T follicular helper cell (primary cell): ENCODE data around the gene OLFML3.
"Not testable (repeated sequence)": the region's sequence is repeated elsewhere in the genome, so short reads cannot be mapped to it uniquely, and the experiment has no call there.

Experiments used
- DNase-seq: peaks from one replicate; pipeline ENCODE4 v3.0.0-alpha.2; 2020; ENCODE audit warnings: low read depth
- total RNA-seq, 2 experiments: gene quantifications; one replicate each; lab custom pipeline; 2026; lab: John Stamatoyannopoulos, UW

The OLFML3 gene, protein sequence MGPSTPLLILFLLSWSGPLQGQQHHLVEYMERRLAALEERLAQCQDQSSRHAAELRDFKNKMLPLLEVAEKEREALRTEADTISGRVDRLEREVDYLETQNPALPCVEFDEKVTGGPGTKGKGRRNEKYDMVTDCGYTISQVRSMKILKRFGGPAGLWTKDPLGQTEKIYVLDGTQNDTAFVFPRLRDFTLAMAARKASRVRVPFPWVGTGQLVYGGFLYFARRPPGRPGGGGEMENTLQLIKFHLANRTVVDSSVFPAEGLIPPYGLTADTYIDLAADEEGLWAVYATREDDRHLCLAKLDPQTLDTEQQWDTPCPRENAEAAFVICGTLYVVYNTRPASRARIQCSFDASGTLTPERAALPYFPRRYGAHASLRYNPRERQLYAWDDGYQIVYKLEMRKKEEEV
- 0.22 to 0.84 reads per million in 2 experiments for total RNA-seq

DNA sequence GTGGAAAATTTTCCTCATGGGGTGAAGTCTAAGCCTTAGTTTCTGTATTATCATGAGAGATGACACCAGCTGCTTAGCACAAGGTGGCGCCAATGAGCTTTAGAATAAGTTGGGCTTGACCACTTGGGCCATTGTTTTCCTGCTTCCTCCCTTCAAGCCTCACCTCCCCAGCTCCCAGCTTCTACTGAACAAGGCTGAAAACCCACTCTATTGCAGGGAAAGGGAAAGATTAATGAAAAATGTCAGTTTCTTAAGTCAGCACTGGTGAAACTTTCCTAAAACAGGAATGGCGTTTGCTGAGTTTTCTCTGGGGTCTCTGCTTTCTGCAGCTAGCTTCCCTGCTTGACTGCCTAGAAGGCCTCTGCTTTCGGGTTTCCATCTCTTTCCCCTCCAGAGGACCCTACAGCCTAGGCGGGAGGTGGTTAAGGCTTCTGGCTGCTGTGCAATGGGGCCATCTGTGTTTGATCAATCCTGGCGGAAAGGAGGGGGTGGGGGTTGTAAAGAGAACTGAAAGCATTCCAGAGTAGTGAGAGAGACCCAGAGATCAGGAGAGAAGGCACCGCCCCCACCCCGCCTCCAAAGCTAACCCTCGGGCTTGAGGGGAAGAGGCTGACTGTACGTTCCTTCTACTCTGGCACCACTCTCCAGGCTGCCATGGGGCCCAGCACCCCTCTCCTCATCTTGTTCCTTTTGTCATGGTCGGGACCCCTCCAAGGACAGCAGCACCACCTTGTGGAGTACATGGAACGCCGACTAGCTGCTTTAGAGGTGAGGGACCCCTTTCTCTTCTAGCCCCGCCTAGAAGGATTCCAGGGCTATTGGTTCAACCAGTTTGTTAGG lies at the start of gene OLFML3:
TSS of gene OLFML3 (plus strand) at position 612 of the 840 bp plus-strand sequence. CDS start at position 655, 43 bp downstream.
- DNase-seq: peak; percentile 21

DNA sequence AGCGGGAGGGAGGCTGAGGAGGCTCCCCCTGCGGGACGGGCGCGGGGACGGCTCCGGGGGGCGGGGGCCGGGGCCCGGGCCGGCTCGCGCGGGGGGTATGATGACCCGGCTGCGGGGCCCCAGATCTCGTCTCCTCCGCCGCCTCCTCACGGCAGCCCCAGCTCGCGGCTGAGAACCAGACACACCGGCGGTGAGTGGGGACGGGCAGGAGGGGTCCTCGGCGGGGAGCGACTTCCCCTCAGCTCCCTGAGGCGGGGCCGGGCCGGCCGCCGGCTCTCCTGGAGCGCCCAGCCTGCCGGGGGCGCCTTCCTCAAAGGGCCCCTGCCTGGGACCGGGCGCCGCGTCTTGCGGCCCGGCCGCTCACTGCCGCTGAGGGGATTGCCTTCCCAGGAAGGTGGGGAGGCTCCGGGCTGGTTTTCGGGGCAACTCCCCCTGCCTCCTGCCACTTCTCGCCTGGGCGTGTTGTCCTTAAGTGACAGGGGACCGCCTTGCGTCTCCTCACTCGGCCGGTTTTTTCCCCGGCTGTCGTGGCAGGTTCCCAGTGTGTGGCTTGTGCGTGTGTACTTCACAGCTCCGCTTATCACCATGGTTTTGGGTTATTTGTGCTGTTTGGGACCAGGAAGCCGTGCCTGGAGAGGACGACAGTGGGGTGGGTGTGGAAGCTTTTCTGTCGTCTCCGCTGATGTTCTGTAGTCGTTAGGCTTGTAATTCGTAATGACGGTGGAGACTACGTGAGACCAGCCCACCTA lies 49.4 kb upstream of the OLFML3 start:
- DNase-seq: peak; percentile 69

DNA sequence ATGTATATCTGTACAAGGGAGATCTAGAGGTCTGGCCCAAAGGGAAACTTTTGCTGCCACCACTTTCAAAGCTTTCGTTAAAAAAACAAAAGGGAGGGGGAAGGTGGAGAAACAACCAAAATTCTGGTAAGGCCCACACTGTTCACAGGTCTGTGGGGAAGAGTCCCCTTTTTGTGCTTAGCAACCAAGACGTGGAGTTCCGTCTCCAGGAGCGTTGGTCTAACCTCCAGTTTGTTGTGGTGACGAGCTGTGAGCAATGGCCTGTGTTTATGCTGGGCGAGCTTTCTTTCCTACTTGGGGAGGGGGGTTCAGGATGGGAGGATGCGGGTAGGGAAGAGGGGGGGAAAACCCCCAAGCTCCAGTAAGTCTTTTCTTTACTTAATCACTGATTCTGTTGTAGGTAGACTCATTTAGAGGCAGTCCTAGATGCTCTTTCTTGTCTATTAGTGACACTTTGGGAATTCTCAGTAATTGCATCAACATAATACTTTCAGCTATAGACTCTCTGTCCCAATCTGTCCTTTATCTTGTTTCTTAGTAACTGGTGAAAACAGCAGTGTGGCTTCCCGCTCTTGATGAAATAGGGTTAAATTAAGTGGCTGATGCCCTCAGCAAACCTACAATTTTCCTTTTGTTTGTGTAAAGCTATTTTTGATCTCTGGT lies 48.6 kb upstream of the OLFML3 start:
- peak; percentile 68 for DNase-seq

DNA sequence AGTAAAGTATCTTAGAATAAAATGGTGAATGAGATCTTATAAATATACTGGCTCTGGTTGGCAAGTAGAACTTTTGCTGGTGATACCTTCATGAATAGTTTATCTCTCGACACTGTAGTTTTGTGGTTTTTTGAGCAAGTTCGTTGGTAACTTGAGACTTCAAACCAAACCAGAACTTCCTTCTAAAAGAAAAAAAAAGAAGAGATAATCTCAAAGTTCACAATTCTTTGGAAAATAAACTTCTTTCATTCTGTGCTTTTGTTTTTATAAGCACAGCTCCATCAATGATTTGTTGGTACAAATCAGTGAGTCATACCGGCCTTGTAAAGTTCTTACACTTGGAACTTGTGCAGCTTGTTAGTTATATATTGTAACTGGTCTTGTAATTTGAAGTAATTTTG lies 47.8 kb upstream of the OLFML3 start:
- no peak for DNase-seq

DNA sequence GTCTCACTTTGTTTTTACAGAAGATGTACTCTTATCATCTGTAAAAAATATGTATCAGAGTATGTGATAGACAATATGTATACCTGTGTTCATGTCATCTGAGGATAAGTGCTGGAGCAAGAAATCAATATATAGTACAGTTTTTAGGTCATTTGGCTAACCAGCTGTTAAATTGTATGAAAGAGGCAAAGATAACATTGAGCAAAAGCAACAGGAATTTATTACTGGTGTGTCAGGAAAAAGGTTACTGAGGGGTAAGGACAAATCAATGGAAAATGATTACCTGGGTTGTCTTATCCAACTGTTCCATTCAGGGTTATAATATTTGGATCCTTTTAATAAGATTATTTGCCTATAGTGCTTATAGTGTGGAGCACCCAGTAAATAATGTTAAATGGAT lies 45.3 kb upstream of the OLFML3 start:
- DNase-seq: no peak

DNA sequence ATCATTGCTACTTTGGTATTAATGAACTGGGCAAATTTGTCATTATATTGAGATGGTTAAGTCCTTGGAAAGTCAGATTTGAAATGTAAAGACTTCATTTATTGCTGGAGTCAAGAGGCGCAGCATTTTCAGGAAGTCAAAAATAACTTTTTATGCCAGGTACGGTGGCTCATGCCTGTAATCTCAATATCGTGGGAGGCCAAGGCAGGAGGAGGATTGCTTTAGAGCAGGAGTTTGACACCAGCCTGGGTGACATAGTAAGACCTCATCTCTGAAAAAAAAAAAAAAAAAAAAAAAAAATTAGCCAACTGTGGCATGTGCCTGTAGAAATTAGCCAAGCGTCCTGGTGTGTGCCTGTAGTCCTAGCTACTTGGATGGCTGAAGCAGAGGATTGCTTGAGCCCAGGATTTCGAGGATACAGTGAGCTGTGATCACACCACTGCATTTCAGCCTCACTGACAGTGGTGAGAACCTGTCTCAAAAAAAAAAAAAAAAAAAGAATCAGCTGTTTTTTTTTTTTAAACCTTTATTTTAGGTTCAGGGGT lies 44.7 kb upstream of the OLFML3 start:
- no peak for DNase-seq

DNA sequence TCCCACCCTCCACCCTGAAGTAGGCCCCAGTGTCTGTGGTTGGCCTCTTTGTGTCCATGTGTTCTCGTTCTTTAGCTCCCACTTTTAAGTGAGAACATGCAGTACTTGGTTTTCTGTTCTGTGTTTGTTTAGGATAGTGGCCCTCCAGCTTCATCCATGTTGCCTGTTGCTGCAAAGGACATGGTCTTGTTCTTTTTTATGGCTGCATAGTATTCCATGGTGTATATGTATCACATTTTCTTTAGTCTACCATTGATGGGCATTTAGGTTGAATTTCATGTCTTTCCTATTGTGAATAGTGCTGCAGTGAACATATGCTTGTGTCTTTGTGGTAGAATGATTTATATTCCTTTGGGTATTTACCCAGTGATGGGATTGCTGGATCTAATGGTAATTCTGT lies 44.1 kb upstream of the OLFML3 start:
- DNase-seq: no peak

DNA sequence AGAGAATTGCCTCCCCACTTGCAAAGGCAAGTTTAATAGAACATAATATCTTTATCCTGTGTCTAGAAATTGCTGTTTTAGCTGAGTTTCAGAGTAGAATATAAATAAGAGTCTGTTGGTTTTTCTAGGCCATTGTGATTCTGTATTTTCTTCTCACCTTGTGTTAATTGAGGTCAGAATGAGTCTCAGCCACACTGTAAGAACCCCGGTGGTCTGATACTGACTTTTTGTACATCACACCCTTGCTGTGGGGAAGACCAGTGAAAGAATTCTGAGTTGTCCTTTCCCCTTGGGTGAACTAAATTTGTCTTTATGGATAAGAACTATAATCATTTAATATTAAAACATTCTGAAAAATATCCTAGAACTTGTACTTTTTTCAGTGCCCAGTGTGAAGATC lies 43.3 kb upstream of the OLFML3 start:
- no peak for DNase-seq

DNA sequence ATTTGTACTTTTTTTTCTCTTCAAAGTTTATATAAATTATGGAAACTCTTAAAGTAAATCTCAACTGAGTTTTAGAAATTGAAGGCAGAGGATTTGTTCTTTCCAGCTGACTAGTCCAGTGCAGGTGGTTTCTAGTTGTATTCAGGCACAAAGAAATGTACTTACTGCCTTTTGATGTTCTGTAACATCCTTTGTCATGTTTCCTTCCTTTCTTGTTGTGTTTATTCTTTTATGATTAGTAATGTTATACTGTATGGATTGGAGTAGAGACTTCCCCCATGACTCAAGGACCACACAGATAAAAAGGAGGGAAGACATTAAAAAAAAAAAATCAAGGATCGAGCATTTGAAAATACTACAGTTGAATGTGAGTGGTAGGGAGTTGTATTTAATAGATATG lies 42.1 kb upstream of the OLFML3 start:
- no peak for DNase-seq

DNA sequence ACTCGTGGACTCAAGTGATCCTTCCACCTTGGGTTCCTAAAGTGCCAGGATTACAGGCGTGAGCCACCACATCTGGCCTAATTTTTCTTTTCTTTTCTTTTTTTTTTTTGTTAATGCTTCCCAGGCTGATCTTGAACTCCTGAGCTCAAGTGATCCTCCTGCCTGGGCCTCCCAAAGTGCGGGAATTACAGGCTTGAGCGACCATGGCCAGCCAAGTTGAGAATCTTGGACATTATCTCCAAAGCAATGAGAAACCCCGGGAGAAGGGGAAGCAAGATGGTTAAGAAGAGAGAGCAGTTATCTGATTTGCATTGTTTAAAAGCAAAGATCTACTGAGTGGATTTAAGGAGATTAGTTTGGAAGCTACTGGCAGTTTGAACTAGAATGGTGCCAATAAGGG lies 41.1 kb upstream of the OLFML3 start:
- DNase-seq: no peak

DNA sequence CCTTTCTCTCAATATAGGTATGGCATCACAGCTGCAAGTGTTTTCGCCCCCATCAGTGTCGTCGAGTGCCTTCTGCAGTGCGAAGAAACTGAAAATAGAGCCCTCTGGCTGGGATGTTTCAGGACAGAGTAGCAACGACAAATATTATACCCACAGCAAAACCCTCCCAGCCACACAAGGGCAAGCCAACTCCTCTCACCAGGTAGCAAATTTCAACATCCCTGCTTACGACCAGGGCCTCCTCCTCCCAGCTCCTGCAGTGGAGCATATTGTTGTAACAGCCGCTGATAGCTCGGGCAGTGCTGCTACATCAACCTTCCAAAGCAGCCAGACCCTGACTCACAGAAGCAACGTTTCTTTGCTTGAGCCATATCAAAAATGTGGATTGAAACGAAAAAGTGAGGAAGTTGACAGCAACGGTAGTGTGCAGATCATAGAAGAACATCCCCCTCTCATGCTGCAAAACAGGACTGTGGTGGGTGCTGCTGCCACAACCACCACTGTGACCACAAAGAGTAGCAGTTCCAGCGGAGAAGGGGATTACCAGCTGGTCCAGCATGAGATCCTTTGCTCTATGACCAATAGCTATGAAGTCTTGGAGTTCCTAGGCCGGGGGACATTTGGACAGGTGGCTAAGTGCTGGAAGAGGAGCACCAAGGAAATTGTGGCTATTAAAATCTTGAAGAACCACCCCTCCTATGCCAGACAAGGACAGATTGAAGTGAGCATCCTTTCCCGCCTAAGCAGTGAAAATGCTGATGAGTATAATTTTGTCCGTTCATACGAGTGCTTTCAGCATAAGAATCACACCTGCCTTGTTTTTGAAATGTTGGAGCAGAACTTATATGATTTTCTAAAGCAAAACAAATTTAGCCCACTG lies 38.7 kb upstream of the OLFML3 start:
- no peak for DNase-seq

DNA sequence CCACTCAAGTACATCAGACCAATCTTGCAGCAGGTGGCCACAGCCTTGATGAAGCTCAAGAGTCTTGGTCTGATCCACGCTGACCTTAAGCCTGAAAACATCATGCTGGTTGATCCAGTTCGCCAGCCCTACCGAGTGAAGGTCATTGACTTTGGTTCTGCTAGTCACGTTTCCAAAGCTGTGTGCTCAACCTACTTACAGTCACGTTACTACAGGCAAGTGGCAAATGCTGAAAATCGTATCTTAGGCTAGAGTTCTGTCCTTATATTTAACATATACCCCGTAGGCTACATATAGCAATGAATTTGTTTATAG lies 38.1 kb upstream of the OLFML3 start:
- no peak for DNase-seq

DNA sequence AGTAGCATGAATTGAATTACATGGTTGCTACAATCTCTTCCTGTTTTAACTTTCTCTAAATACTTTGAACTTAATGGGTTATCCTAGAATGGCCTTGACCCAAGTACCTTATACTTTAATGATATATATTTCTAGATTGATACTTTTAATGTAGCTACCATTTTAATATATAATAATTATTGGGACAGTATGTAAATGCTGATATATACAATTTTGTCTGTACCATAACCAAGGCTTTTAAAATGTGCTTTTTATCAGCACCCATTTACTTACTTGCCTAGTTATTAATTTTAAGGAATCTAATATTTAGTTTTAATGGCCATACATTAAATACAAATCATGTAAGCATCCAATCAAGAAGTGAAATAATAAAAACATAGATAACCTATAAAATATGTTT lies 36.7 kb upstream of the OLFML3 start:
- DNase-seq: no peak

DNA sequence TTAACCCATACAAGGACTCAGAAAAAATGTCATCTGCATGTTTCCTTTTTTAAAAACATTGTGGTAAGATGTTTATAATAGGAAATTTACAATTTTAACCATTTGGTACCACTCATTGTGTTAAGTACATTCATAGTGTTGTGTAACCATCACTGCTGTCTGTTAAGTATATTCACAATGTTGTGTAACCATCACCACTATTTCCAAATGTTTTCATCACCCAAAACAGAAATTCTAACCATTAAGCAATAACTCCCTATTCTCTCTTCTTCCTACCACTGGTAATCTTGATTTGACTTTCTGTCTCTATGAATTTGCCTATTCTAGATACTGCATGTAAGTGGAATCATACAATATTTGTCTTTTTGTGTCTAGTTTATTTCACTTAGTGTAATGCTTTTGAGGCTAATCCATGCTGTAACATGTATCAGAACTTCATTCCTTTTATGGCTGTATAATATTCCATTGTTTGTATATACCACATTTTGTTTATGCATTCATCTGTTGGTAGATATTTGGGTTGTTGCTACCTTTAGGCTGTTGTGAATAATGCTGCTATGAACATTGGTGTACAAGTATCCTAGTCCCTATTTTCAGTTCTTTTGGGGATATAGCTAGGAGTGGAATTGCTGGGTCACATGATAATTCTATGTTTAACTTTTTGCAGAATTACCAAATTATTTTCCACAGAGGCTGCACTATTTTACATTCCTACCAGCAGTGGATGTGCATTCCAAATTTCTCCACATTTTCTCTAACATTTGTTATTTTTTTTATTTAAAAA lies 36.1 kb upstream of the OLFML3 start:
- no peak for DNase-seq

DNA sequence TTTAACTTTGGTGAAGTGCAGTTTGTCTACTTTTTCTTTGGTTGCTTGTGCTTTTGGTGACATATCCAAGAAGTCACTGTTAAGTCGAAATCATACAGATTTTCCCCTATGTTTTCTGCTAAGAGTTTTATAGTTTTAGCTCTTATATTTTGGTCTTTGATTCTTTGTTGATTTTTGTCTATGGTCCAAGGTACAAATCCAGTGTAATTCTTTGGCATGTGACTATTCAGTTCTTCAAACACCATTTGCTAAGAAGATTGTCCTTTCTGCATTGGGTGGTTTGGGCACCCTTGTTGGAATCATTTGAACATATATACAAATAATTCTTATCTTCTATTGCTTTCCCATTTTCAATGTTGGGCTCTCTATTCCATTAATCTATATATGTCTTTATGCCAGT lies 33.9 kb upstream of the OLFML3 start:
- DNase-seq: no peak

DNA sequence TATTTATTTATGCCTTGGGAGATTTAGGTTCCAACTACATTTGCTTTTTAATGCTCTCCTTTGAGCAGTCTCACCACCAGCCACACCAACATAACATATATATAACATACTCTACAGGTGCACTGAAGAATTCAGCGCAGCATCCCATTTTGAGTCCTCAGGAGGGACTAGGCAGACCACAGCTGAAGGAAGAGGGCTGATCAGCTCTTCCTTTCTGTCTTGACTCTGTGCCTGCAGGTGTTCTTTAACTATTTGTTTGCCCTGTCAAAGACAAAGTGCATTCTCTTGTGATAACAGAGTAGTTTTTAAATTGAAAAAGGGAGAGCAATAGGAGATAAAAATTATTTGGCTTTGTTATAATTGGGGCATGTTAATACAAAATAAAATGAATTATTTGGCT lies 33.2 kb upstream of the OLFML3 start:
- no peak for DNase-seq

DNA sequence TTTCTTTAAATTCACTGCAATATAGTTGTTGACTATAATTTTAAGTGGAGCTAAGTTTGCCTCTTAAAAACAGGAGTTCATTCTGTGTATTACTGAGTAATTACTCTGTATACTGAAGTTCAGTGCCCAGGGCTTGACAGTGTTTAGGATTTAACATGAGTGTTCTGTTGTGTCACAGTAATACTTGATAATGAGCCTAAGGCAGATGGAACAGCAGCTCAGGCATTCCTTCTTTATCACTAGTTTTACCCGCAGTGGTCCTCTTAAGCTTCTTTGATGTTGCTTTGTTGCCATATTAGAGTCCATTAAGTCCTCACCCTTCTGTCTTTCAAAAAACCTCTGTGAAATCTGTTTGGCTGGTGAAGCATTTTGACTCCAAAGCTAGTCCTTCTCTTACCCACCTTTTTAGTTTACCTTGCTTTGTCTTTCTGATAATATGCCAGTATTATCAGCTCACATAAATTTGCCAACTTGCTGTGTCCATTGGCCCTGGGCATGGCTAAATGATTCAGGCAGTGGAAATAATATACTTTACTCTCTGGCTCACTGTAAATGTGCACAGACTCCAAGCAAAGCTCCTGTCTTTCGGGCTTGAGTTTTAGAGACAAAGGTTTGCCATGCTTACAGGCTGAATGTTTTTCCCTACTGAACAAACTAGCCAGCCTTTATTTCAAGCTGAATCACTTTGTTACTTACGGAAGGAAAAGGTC lies 32.4 kb upstream of the OLFML3 start:
- DNase-seq: no peak

DNA sequence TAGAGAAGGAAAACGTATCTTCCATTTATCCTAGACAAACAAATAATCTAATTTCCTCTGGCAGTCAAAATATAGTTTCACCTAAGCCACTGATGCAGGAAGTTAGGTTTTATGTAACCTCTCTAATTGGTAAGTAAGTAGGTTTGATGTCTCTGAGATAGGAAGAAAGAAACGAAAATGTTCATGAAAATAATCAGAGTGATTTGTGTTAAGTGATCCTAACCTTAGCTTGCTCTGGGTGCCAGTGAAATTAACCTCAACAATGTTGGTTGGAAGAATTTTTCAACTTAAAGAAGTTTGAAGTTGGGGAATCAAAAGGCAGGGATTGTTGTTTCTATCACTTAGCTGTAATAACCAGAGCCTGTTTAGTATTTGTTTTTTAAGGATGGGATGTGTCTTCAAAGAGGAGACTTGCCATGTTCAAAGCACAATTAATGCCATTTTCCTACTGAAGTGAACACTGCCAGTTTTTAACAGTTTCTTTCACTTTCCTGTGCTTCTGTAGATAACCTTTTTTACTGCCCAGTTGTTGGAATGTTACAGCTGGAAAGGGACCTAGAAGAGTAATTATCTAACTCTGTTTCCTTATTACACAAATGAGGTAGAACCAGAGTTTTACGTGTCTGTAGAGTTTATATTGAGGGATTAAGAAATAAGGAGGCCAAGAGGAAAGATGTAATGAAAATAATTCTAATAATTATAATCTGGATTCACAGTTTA lies 31.7 kb upstream of the OLFML3 start:
- DNase-seq: no peak

DNA sequence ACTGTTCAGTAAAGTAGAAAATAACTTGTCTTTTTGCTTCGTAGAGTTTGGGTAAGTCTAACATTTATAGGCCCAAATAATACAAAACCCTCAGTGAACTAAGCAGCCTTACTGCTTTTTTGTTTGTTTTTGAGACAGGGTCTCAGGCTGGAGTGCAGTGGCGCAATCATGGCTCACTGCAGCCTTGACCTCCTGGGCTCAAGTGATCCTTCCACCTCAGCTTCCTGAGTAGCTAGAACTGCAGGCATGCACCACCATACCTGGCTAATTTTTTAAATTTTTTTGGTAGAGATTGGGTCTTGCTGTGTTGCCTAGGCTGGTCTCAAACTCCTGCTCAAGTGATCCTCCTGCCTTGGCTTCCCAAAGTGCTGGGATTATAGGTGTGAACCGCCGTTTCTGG lies 31.1 kb upstream of the OLFML3 start:
- DNase-seq: not testable (repeated sequence)
